OCI-LY3 (cell line): ENCODE results near the gene UGCG.

Experiments
- H2AFZ ChIP-seq: fragments of 200-600, 300-600 bp; shearing (Covaris generic); 2 replicates; pipeline ENCODE4 v1.6.0; 2014; ENCODE audit warnings: antibody characterized with exemption, low read depth, low read length
- H3K27ac ChIP-seq: fragments of 200-600, 300-600 bp; sonication (generic); 2 replicates; pipeline ENCODE4 v1.5.1; 2014; ENCODE audit warnings: mild to moderate bottlenecking, low read length, moderate library complexity, mixed read lengths
- H3K27me3 ChIP-seq: fragments of 200-600, 300-600 bp; sonication (generic); 2 replicates; pipeline ENCODE4 v1.6.1; 2014; ENCODE audit warnings: low read depth, low read length, mixed read lengths
- H3K36me3 ChIP-seq: fragments of 200-600, 300-600 bp; sonication (generic); replicated peaks from 2 replicates; pipeline ENCODE3; 2014; ENCODE audit warnings: low read depth, low read length, mixed read lengths
- H3K4me1 ChIP-seq: fragments of 300-600, 200-600 bp; sonication (generic); 2 replicates; pipeline ENCODE4 v1.6.1; 2014; ENCODE audit warnings: low read length, mixed read lengths
- H3K4me2 ChIP-seq: fragments of 200-600, 300-600 bp; sonication (generic); 2 replicates; pipeline ENCODE4 v1.6.1; 2014; ENCODE audit warnings: low read length, mixed read lengths
- H3K4me3 ChIP-seq: fragments of 300-600, 200-600 bp; sonication (generic); 2 replicates; pipeline ENCODE4 v1.5.1; 2014; ENCODE audit warnings: antibody characterized with exemption, mild to moderate bottlenecking, low read length, moderate library complexity
- H3K79me2 ChIP-seq: fragments of 300-600, 200-600 bp; shearing (Covaris generic); 2 replicates; pipeline ENCODE4 v1.6.1; 2014; ENCODE audit warnings: mild to moderate bottlenecking, low read length, mixed read lengths
- H3K9ac ChIP-seq: fragments of 300-600, 200-600 bp; shearing (Covaris generic); 2 replicates; pipeline ENCODE4 v1.6.0; 2014; ENCODE audit warnings: mild to moderate bottlenecking, low read length, moderate library complexity
- H3K9me3 ChIP-seq: fragments of 200-600, 300-600 bp; shearing (Covaris generic); 2 replicates; pipeline ENCODE4 v1.6.1; 2014; ENCODE audit warnings: low read length, mixed read lengths; ENCODE audit not compliant: insufficient read depth
- H4K20me1 ChIP-seq: fragments of 200-600, 300-600 bp; sonication (generic); 2 replicates; pipeline ENCODE4 v1.6.1; 2016; ENCODE audit warnings: low read length, mixed read lengths; ENCODE audit not compliant: insufficient read depth
- CTCF ChIP-seq: fragments of 200-600, 300-600 bp; sonication (generic); IDR thresholded peaks from 2 replicates; pipeline ENCODE4 v1.5.1; 2014; ENCODE audit warnings: antibody characterized with exemption, low read length, low read depth
- EZH2phosphoT487 ChIP-seq: fragments of 200-600 bp; shearing (Covaris generic); IDR thresholded peaks from 2 replicates; pipeline ENCODE4 v1.6.1; 2018; ENCODE audit warnings: antibody characterized with exemption, mixed run types, low read depth

Gene UGCG

GRCh38 chr9:111940697-111941096, 44.1 kb downstream of the UGCG start:
- Histone ChIP-seq H3K79me2 (no peaks in the 10 kb centered on the region), H3K36me3 (peaks cover 14% of the 10 kb centered on the region), H4K20me1 (no peaks in the 10 kb centered on the region), H3K27me3 (no peaks in the 10 kb centered on the region), H3K9me3 (no peaks in the 10 kb centered on the region), H2AFZ (no peak overlapping the region), H3K4me1 (peaks cover 40% of the 10 kb centered on the region), H3K4me2 (no peak overlapping the region), H3K27ac (no peak overlapping the region), H3K4me3 (no peak overlapping the region), H3K9ac (no peak overlapping the region)
- TF ChIP-seq CTCF (no peak), EZH2phosphoT487 (no peak)

GRCh38 chr9:111943200-111943599, 46.6 kb downstream of the UGCG start:
- Histone ChIP-seq H3K9ac (no peak overlapping the region), H4K20me1 (no peaks in the 10 kb centered on the region), H3K4me1 (peaks cover 40% of the 10 kb centered on the region), H2AFZ (no peak overlapping the region), H3K79me2 (no peaks in the 10 kb centered on the region), H3K36me3 (peaks cover 3% of the 10 kb centered on the region), H3K4me3 (no peak overlapping the region), H3K27me3 (no peaks in the 10 kb centered on the region), H3K27ac (no peak overlapping the region), H3K9me3 (no peaks in the 10 kb centered on the region), H3K4me2 (no peak overlapping the region)
- no peak for TF ChIP-seq EZH2phosphoT487
- no peak for TF ChIP-seq CTCF

GRCh38 chr9:111943746-111944145, 47.1 kb downstream of the UGCG start:
- Histone ChIP-seq H4K20me1 (no peaks in the 10 kb centered on the region), H2AFZ (no peak overlapping the region), H3K4me3 (no peak overlapping the region), H3K9me3 (no peaks in the 10 kb centered on the region), H3K9ac (no peak overlapping the region), H3K79me2 (no peaks in the 10 kb centered on the region), H3K4me1 (peaks cover 39% of the 10 kb centered on the region), H3K27me3 (no peaks in the 10 kb centered on the region), H3K27ac (no peak overlapping the region), H3K4me2 (no peak overlapping the region), H3K36me3 (peaks cover under 1% of the 10 kb centered on the region)
- TF ChIP-seq CTCF: no peak
- no peak for TF ChIP-seq EZH2phosphoT487

- no peaks in the 10 kb centered on the region for H3K36me3 ChIP-seq
- H3K79me2 ChIP-seq: no peaks in the 10 kb centered on the region
- no peaks in the 10 kb centered on the region for H3K9me3 ChIP-seq
- H4K20me1 ChIP-seq: no peaks in the 10 kb centered on the region
- TF ChIP-seq EZH2phosphoT487 (no peak), CTCF (no peak)
- no peak overlapping the region for H3K4me2 ChIP-seq
- H3K4me3 ChIP-seq: no peak overlapping the region
- H3K27me3 ChIP-seq: no peaks in the 10 kb centered on the region
- no peak overlapping the region for H3K9ac ChIP-seq
- no peak overlapping the region for H3K27ac ChIP-seq
- no peak overlapping the region for H2AFZ ChIP-seq
- H3K4me1 ChIP-seq: peaks cover 44% of the 10 kb centered on the region
Measured at GRCh38 chr9:111944241-111944866, 47.7 kb downstream of the UGCG start.
